MCF 10A (cell line): ENCODE results near the gene SLIT3. TPM values are rescaled to one million over a fixed set of nuclear protein-coding genes. Genes with fewer than 3 reads are reported as not detected.

ENCODE experiments used
- BruUV-seq: library from RNA; stranded (reverse); fragments of 400-500 nt; replicated peaks from 2 replicates; lab custom pipeline; 2021; lab: Mats Ljungman, UMichigan
- CTCF ChIA-PET: fragments of 300-600 bp; sonication (Branson Sonifier 250); formaldehyde crosslinking; extraction: SDS; loops from one replicate; lab custom pipeline; 2021; ENCODE audit warnings: antibody characterized with exemption, inconsistent platforms; lab: Yijun Ruan, JAX
- POLR2A ChIA-PET: fragments of 300-600, 350-650 bp; sonication (Branson Sonifier 250); formaldehyde crosslinking; extraction: SDS; loops from one replicate; lab custom pipeline; 2020; ENCODE audit warnings: antibody characterized with exemption, inconsistent platforms; lab: Yijun Ruan, JAX
- DNase-seq: peaks from one replicate; pipeline ENCODE4 v3.0.0-alpha.2; 2018; ENCODE audit not compliant: unreplicated experiment
- H3K27ac Mint-ChIP-seq: one replicate; pipeline ENCODE4 v1.8.0; 2022; ENCODE audit warnings: mild to moderate bottlenecking, low read depth, mixed read lengths; ENCODE audit not compliant: unreplicated experiment
- H3K27me3 Mint-ChIP-seq: one replicate; pipeline ENCODE4 v1.8.0; 2022; ENCODE audit warnings: mixed read lengths; ENCODE audit not compliant: insufficient read depth, unreplicated experiment
- H3K36me3 Mint-ChIP-seq: one replicate; pipeline ENCODE4 v1.8.0; 2022; ENCODE audit warnings: mild to moderate bottlenecking, moderate library complexity, mixed read lengths; ENCODE audit not compliant: insufficient read depth, unreplicated experiment
- H3K4me1 Mint-ChIP-seq: one replicate; pipeline ENCODE4 v1.8.0; 2022; ENCODE audit warnings: mixed read lengths; ENCODE audit not compliant: insufficient read depth, unreplicated experiment
- H3K4me3 Mint-ChIP-seq: one replicate; pipeline ENCODE4 v1.8.0; 2022; ENCODE audit warnings: mild to moderate bottlenecking, moderate library complexity, mixed read lengths; ENCODE audit not compliant: unreplicated experiment
- H3K9me3 Mint-ChIP-seq: one replicate; pipeline ENCODE4 v1.8.0; 2022; ENCODE audit warnings: mixed read lengths; ENCODE audit not compliant: unreplicated experiment
- intact Hi-C: fragments of 100-400 bp; cut with micrococcal nuclease; formaldehyde crosslinking; loops from 2 replicates; pipeline ENCODE4 v1.14.1; 2022
- total RNA-seq: library from RNA; stranded (reverse); gene quantifications from 2 replicates; pipeline ENCODE4 v1.2.3, GENCODE V29; 2022
- TF ChIP-seq, protein P1 (sequence below): fragments of 200-600 bp; IDR thresholded peaks from one replicate; pipeline ENCODE4 v1.8.0; 2022; ENCODE audit warnings: antibody characterized with exemption, mild to moderate bottlenecking; ENCODE audit not compliant: unreplicated experiment

Gene SLIT3
- total RNA-seq, 1 experiment from 2014 or later: 0.89 TPM

DNA sequence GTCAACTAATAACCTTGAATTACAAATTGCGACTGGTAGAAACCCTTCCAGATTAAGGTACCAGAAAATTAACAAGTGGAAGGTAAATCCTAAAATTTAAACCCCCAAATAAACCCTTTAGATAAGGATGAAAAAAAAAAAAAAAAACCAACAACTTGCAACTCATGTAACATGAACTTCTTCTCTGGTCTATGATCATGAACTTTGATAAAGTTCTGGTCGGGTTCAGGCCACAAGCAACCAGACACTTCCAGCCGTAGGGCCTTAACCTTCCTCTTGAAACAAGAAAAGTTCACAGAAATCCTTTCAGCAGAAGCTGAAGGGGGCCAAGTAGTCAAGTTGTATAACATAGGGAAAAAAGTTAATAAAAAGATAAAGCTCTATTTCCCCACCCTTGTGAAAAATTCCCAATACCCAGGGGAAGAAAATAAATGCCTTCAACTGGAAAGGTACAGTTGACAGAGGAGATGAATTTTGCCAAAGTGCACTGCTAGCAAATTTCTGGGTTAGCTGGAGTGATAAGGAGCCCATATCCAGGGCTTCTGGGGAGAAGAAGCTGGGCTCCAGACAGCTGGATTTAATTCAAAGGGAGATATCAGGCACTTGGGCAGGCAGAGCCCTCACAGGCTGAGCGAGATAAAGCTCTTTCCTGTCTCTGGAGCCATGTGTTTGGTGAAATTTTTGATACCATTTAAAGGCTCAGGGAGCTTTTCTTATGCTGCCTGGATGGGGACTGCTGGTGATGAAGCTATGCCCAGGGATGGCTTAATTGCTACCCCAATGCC lies 487.6 kb downstream of the SLIT3 start:
- no peak for DNase-seq
- CTCF ChIA-PET: interaction anchor here (0.6 to 1.4 kb wide), 4 partner anchors 8 to 132 kb away, joined by 3 read pairs; no protein-coding TSS in a partner anchor
- POLR2A ChIA-PET: interaction anchor here (0.6 kb wide), 1 partner anchor 1848 kb away, joined by 3 read pairs; no protein-coding TSS in a partner anchor
- no peaks in the 10 kb centered on the region for H3K9me3 Mint-ChIP-seq
- H3K36me3 Mint-ChIP-seq: no peaks in the 10 kb centered on the region
- TF ChIP-seq, protein P1, sequence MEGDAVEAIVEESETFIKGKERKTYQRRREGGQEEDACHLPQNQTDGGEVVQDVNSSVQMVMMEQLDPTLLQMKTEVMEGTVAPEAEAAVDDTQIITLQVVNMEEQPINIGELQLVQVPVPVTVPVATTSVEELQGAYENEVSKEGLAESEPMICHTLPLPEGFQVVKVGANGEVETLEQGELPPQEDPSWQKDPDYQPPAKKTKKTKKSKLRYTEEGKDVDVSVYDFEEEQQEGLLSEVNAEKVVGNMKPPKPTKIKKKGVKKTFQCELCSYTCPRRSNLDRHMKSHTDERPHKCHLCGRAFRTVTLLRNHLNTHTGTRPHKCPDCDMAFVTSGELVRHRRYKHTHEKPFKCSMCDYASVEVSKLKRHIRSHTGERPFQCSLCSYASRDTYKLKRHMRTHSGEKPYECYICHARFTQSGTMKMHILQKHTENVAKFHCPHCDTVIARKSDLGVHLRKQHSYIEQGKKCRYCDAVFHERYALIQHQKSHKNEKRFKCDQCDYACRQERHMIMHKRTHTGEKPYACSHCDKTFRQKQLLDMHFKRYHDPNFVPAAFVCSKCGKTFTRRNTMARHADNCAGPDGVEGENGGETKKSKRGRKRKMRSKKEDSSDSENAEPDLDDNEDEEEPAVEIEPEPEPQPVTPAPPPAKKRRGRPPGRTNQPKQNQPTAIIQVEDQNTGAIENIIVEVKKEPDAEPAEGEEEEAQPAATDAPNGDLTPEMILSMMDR: no peak
- no peaks in the 10 kb centered on the region for H3K27me3 Mint-ChIP-seq
- BruUV-seq: no TSS peak
- no peak overlapping the region for H3K27ac Mint-ChIP-seq
- intact Hi-C loops: no loop called here
- H3K4me3 Mint-ChIP-seq: no peak overlapping the region
- no peaks in the 10 kb centered on the region for H3K4me1 Mint-ChIP-seq

DNA sequence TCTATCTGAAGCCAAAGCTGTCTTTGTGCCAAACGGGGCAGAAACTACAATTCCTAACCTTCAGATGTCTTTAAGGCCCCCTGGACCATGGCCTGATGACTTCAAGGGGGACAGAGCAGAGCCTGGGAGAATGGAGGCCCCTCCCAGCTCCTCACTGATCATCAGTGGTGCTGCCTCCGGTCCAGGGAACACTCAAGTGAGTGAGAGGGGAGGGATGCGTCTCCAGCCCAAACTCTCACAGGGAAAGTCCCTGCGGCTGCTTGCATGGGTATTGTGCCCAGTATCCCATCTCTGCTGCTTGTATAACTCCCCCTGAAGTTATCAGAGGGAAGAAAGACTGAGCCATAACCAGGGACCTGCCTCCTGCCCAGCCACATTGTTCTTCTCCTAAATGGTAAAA lies 490.3 kb downstream of the SLIT3 start:
- TF ChIP-seq, protein P1: no peak
- no peaks in the 10 kb centered on the region for H3K36me3 Mint-ChIP-seq
- CTCF ChIA-PET: interaction anchor here (0.6 to 0.7 kb wide), 2 partner anchors 14 to 1289 kb away, joined by 3 read pairs; no protein-coding TSS in a partner anchor
- no peak for DNase-seq
- H3K9me3 Mint-ChIP-seq: no peaks in the 10 kb centered on the region
- POLR2A ChIA-PET: no interaction called here
- BruUV-seq: no TSS peak
- intact Hi-C loops: no loop called here
- no peaks in the 10 kb centered on the region for H3K27me3 Mint-ChIP-seq
- H3K4me1 Mint-ChIP-seq: no peaks in the 10 kb centered on the region
- H3K4me3 Mint-ChIP-seq: no peak overlapping the region
- H3K27ac Mint-ChIP-seq: no peak overlapping the region

DNA sequence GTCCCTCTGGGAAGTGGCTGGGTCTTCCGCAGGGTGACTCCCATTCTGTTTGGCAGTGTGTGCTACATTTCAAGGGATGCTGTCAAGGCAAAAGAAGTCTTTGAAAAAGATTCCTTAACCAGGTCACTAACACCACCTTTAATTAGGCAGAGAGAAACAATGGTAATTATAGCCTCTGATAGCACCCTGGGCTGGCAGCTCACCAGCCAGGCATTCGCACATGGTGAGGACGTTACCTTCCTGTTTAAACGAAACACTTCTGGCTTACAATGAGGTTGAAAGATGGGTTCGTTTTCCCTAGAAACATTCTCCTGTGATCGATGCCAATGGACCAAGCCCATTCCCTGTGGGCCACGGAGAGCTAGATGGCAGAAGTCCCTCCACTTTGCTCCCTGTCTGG lies 491.7 kb downstream of the SLIT3 start:
- intact Hi-C loops: no loop called here
- no peak for DNase-seq
- H3K4me1 Mint-ChIP-seq: no peaks in the 10 kb centered on the region
- H3K9me3 Mint-ChIP-seq: no peaks in the 10 kb centered on the region
- ChIA-PET CTCF (interaction anchor here (0.6 kb wide), 1 partner anchor 614 kb away, joined by 3 read pairs; no protein-coding TSS in a partner anchor), POLR2A (interaction anchor here (0.6 kb wide), 1 partner anchor 163 kb away, joined by 3 read pairs; no protein-coding TSS in a partner anchor)
- no peak overlapping the region for H3K4me3 Mint-ChIP-seq
- no peaks in the 10 kb centered on the region for H3K36me3 Mint-ChIP-seq
- no TSS peak for BruUV-seq
- TF ChIP-seq, protein P1: no peak
- no peaks in the 10 kb centered on the region for H3K27me3 Mint-ChIP-seq
- H3K27ac Mint-ChIP-seq: no peak overlapping the region

DNA sequence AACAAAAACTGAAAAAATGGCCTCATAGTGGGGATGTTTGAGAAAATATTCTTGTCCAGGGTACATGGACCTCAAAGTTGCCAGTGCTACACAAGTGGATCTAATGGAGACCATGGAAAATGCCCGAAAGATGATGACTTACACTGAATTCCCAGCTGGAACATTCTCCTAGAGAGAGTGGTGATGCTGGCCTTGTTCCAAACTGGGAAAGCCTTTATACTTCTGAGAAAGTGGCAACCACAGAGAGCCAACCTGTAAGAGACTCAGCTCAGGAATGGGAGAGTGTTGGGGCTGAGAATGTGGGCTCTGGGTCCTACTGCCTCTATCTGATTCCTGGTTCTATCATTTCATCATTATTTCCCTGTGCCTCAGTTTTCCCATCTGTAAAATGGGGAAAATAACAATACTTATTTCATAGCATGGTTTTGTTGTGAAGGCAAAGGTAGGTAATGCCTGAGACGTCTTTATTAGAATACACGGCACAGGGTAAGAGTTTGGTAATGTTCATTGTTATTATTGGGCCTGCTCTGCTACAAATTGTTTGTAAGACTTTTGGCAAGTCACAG lies 492.8 kb downstream of the SLIT3 start:
- no peaks in the 10 kb centered on the region for H3K27me3 Mint-ChIP-seq
- POLR2A ChIA-PET: no interaction called here
- TF ChIP-seq, protein P1: no peak

More for the DNA sequence above, 492.8 kb downstream of the SLIT3 start:
- Mint-ChIP-seq H3K27ac (no peak overlapping the region), H3K9me3 (no peaks in the 10 kb centered on the region), H3K4me1 (no peaks in the 10 kb centered on the region), H3K4me3 (no peak overlapping the region), H3K36me3 (no peaks in the 10 kb centered on the region)
- intact Hi-C loops: no loop called here
- DNase-seq: no peak
- CTCF ChIA-PET: no interaction called here
- BruUV-seq: no TSS peak
